NK-92 (cell line): Measurements from ENCODE around the gene CLK3.

ENCODE experiments used
- DNase-seq: peaks from one replicate; lab custom pipeline; 2025; ENCODE audit not compliant: unreplicated experiment; lab: John Stamatoyannopoulos, UW

The CLK3 gene

GRCh38 chr15:74603026-74603788 is 12.4 kb upstream of the CLK3 start:
- no peak for DNase-seq

DNA sequence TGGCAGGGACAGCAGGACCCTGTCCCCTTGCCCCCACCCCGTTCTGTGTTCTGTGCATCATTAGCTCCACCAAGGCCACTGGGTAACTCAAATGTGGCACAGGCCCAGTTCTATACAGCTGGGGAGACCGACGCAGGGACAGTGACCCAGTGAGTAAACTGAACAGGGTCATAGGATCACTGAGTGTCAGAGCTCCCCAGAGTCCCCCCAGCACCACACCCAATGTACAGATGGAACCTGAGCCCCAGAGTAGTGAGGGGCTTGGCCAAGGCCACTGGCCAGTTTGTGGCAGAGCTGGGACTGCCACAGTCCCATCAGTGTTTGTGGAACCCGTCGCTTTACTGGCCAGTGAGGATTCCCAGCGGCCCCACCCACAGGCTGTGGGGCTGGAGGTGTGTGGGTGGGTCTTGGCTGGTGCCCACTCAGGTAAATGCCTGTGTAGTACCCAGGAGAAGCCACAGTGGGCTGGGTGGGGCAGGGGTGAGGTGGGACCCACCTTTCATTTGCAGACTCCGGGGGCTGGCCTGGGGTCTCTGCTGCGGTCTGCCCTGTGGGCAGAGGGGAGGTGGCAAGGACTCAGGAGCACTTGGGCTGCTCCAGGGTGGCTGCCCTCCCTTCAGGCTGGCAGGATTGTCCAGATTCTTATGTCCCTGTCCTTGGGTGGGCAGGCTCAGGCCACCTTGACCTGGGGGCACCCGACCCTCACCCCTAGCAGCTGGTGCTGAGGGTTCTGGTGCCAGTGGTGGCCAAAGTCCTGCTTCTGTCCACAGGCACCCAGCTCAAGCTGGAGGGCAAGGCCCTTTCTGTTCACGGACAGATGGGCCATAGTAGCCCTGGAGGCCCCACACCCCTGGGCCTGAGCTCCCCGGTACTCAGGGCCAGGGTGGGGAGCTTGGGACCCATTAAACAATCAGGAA is 11.6 kb upstream of the CLK3 start:
- DNase-seq = no peak

- DNase-seq = no peak
These were observed 10.4 kb upstream of the CLK3 start for GRCh38 chr15:74604983-74605794.

- no peak for DNase-seq
These were observed 9.9 kb upstream of the CLK3 start for GRCh38 chr15:74605795-74606150.

DNA sequence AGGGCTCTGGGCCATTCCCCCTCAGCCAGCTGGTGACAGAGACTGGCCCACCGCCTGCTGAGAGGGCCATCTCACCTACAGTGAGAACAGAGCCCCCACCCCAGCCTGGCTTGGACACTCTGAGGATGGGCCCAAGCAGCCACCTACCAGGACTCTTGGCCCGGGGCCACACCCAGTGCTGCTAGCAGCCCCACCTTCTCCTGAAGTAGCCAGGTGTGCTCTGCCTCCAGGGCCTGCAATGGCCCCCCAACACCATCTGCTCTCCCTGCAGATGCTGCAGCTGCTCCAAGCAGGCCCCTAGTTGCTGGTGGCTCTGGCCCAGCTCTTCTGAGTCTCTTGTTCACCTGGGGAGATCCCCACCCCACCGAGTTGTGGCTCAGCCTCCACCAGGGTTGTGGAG is 6.8 kb upstream of the CLK3 start:
- no peak for DNase-seq

- no peak for DNase-seq
These were observed 5.7 kb upstream of the CLK3 start for GRCh38 chr15:74609938-74610301.

- no peak for DNase-seq
These were observed 5.2 kb upstream of the CLK3 start for GRCh38 chr15:74610302-74610951.

DNA sequence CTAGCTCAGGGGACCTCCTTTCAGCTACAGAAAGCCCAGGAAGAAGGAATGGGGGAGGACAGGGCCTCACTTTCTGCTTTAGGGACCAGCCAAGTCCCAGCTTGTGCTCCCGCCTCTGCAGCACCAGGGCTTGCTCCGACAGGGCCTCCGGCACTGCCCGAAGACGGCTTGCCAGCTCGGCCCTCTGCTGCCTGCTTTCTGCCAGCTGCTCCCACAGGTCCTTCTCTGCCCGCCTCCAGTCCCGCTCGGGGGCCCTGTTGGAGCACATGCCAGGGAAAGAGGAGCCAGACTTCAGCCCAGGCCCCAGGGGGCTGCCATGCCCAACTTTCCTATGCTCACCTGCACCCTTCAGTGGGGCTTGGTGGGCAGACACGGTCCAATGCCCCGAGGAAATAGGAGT is 4.3 kb upstream of the CLK3 start:
- DNase-seq = no peak

DNA sequence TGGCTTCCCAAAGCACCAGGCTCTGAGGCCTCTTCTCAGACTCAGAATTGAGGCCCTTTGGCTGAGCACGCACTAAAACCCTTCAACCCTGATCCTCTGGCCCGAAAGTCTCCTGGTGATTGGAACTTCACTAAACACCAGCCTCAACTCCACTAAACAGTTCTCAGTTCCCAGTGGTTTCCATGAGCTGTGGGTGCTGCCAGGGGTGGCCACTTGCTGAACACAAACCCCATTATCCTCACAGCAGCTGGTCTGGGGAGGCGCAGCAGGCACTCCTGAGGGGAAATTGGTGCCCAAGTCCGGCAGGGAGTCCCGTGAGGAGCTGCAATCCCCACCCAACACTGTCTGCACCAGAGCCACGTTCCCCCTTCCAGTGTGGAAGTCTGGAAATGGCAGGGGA is 3.8 kb upstream of the CLK3 start:
- DNase-seq = no peak

DNA sequence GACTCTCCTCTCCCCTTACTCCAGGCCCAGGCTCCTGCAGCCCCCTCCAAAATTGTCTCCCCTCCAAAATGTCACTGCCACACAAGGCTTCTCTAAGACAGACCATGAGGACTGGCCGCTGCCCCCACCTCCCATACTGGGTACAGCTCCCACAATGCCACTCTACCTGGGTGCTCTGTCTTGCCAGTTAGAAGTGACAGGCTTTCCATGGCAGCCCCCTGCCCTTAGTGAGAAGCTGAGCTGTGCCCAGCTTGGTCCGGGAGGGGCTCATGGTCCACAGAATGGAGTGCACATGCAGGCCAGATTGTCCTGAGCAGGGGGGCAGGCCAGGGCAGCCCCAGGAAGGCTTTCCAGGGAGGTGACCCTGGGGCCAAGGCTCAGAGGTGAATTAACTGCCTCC is 3.0 kb upstream of the CLK3 start:
- no peak for DNase-seq

GRCh38 chr15:74613089-74613952 is 2.3 kb upstream of the CLK3 start:
- DNase-seq = no peak

GRCh38 chr15:74613953-74614743 is 1.5 kb upstream of the CLK3 start:
- DNase-seq = no peak

DNA sequence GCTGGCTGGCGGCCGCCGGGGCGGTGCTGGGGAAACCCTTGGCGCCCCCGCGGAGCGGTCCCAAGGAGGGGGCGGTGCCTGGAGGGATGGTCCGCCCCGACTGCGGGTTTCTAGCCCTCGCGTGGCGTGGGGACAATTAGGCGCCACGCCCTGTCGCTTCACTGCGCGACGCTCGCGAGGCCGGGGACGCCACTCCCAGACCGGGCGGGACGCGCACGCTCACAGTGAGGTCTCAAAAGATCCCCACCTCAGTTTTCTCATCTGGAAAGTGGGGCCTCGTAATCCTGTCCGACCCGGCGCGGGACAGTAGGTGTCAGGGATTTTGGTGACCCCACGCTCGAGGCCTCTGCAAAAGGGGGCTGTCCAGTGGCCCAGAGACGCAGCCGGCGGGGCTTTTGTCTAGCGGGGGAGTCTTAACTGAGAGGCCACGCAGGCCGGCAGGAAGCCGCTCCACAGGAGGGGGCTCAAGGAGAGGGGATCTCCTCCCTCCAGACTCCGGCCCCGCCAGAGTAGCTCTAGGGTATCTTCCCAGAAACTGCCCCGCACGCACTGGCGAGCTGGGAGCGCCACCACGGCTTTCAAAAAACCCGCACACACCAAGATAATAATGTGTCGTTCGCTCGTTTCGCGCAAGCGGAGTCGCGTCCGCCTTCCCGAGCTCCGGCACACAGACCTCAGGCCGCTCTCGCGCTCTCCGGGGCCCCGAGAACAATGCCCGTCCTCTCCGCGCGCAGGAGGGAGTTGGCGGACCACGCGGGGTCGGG is 710 bp upstream of the CLK3 start:
- peak; percentile 55 for DNase-seq

- no peak for DNase-seq
These were observed 817 bp downstream of the CLK3 start for GRCh38 chr15:74616366-74616939.

GRCh38 chr15:74616996-74617395 is 1.4 kb downstream of the CLK3 start:
- no peak for DNase-seq

- DNase-seq = no peak
These were observed 3.4 kb downstream of the CLK3 start for GRCh38 chr15:74618841-74619596.

DNA sequence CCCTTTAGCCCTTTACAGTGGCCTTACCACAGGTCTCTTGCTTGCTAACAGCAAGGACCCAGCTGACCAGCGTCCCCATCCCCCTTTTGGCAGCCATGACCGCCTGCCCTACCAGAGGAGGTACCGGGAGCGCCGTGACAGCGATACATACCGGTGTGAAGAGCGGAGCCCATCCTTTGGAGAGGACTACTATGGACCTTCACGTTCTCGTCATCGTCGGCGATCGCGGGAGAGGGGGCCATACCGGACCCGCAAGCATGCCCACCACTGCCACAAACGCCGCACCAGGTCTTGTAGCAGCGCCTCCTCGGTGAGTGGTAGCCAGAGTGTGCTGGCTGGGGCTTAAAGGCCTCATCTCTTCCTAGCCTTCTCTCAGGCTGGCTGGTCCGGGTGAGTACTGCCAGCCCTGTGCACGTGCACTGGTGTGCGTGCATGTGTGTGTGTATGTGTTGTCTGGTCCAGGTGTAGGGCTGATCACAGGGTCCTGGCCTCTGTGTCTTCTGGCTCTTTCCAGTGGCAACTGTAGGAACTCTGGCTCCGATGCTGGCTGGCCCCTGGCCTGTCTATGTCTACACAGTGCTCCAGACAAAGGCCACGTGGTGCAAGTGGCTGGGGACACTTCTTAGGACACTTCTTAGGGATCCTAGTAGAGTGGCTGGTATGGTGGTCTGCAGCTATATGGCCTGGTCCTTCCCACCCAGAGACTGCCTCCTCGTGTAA is 4.4 kb downstream of the CLK3 start:
- DNase-seq = no peak
